Loucy (cell line): ENCODE measurements around the gene LCA5L.

Source experiments
- H2AFZ ChIP-seq: fragments of 200-600 bp; sonication (generic); 2 replicates; pipeline ENCODE4 v1.6.0; 2016; ENCODE audit warnings: antibody characterized with exemption, mild to moderate bottlenecking, low read length, moderate library complexity
- H3F3A ChIP-seq: fragments of 200-600 bp; 2 replicates; pipeline ENCODE4 v1.6.0; 2016; ENCODE audit warnings: antibody characterized with exemption, low read depth, mild to moderate bottlenecking
- H3K27me3 ChIP-seq: fragments of 200-600 bp; sonication (generic); 2 replicates; pipeline ENCODE4 v1.6.1; 2014; ENCODE audit warnings: low read length, mild to moderate bottlenecking; ENCODE audit not compliant: insufficient read depth, poor library complexity, severe bottlenecking
- H3K36me3 ChIP-seq: fragments of 200-600 bp; sonication (generic); 2 replicates; pipeline ENCODE4 v1.6.1; 2016; ENCODE audit warnings: low read length; ENCODE audit not compliant: insufficient read depth
- H3K4me1 ChIP-seq: fragments of 200-600 bp; sonication (generic); 2 replicates; pipeline ENCODE4 v1.5.1; 2014; ENCODE audit warnings: low read length, mild to moderate bottlenecking; ENCODE audit not compliant: insufficient read depth, poor library complexity, severe bottlenecking
- H3K4me2 ChIP-seq: fragments of 200-600 bp; sonication (generic); 2 replicates; pipeline ENCODE4 v1.6.0; 2014; ENCODE audit warnings: antibody characterized with exemption, low read length, low read depth, mild to moderate bottlenecking; ENCODE audit not compliant: poor library complexity, severe bottlenecking
- H3K4me3 ChIP-seq: fragments of 200-600 bp; sonication (generic); 2 replicates; pipeline ENCODE4 v1.5.1; 2014; ENCODE audit warnings: low read length, mild to moderate bottlenecking, mixed read lengths; ENCODE audit not compliant: poor library complexity, severe bottlenecking
- H3K79me2 ChIP-seq: fragments of 200-600 bp; sonication (generic); 2 replicates; pipeline ENCODE4 v1.6.1; 2014; ENCODE audit warnings: low read length; ENCODE audit not compliant: insufficient read depth
- H3K9ac ChIP-seq: fragments of 200-600 bp; sonication (generic); 2 replicates; pipeline ENCODE4 v1.6.0; 2014; ENCODE audit warnings: mild to moderate bottlenecking, low read depth, low read length, moderate library complexity; ENCODE audit not compliant: poor library complexity, severe bottlenecking
- H3K9me2 ChIP-seq: fragments of 200-600 bp; sonication (generic); replicated peaks from 2 replicates; pipeline ENCODE4 v1.6.1; 2016; ENCODE audit warnings: low read depth, low read length, mixed read lengths
- H3K9me3 ChIP-seq: fragments of 200-600 bp; sonication (generic); 2 replicates; pipeline ENCODE4 v1.6.1; 2014; ENCODE audit warnings: mild to moderate bottlenecking, antibody characterized with exemption, low read length, low read depth; ENCODE audit not compliant: insufficient read depth
- H4K20me1 ChIP-seq: fragments of 200-600 bp; sonication (generic); 2 replicates; pipeline ENCODE4 v1.6.0; 2014; ENCODE audit warnings: antibody characterized with exemption, low read length, mild to moderate bottlenecking; ENCODE audit not compliant: insufficient read depth, poor library complexity, severe bottlenecking
- EZH2phosphoT487 ChIP-seq: fragments of 200-600 bp; IDR thresholded peaks from 2 replicates; pipeline ENCODE4 v1.6.1; 2018; ENCODE audit warnings: antibody characterized with exemption, mild to moderate bottlenecking, moderate library complexity, borderline replicate concordance
- TF ChIP-seq, protein P1 (sequence below): fragments of 200-600 bp; sonication (generic); conservative IDR thresholded peaks from 2 replicates; pipeline ENCODE4 v1.5.1; 2014; ENCODE audit warnings: mild to moderate bottlenecking, antibody characterized with exemption, low read length

LCA5L gene

GRCh38 chr21:39386899-39387298, 58.7 kb downstream of the LCA5L start:
- H4K20me1 ChIP-seq: no peaks in the 10 kb centered on the region
- peak overlapping the region; percentile 78 for H3K4me3 ChIP-seq
- peak overlapping the region; percentile 75 for H3K9ac ChIP-seq
- H3K4me2 ChIP-seq: peak overlapping the region; percentile 98
- peaks cover 27% of the 10 kb centered on the region for H3K4me1 ChIP-seq
- H3K9me2 ChIP-seq: no peaks in the 10 kb centered on the region
- H3K9me3 ChIP-seq: no peaks in the 10 kb centered on the region
- peaks cover 5% of the 10 kb centered on the region; the same call in 1 of the 2 replicates for H3K36me3 ChIP-seq
- H3K79me2 ChIP-seq: peaks cover 36% of the 10 kb centered on the region; the same call in 1 of the 2 replicates
- H3K27me3 ChIP-seq: no peaks in the 10 kb centered on the region
- peak overlapping the region; percentile 85; the same call in 1 of the 2 replicates for H2AFZ ChIP-seq
- peaks cover 3% of the 10 kb centered on the region; the same call in 1 of the 2 replicates for H3F3A ChIP-seq
- TF ChIP-seq EZH2phosphoT487: no peak
- TF ChIP-seq, protein P1, sequence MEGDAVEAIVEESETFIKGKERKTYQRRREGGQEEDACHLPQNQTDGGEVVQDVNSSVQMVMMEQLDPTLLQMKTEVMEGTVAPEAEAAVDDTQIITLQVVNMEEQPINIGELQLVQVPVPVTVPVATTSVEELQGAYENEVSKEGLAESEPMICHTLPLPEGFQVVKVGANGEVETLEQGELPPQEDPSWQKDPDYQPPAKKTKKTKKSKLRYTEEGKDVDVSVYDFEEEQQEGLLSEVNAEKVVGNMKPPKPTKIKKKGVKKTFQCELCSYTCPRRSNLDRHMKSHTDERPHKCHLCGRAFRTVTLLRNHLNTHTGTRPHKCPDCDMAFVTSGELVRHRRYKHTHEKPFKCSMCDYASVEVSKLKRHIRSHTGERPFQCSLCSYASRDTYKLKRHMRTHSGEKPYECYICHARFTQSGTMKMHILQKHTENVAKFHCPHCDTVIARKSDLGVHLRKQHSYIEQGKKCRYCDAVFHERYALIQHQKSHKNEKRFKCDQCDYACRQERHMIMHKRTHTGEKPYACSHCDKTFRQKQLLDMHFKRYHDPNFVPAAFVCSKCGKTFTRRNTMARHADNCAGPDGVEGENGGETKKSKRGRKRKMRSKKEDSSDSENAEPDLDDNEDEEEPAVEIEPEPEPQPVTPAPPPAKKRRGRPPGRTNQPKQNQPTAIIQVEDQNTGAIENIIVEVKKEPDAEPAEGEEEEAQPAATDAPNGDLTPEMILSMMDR: no peak

- no peaks in the 10 kb centered on the region for H4K20me1 ChIP-seq
- H3K4me1 ChIP-seq: peaks cover 30% of the 10 kb centered on the region
- no peaks in the 10 kb centered on the region for H3K9me3 ChIP-seq
- no peaks in the 10 kb centered on the region for H3K36me3 ChIP-seq
- TF ChIP-seq, protein P1: no peak
- no peak for TF ChIP-seq EZH2phosphoT487
- H3F3A ChIP-seq: peaks cover 3% of the 10 kb centered on the region; the same call in 1 of the 2 replicates
- H3K9me2 ChIP-seq: no peaks in the 10 kb centered on the region
- no peak overlapping the region for H3K4me2 ChIP-seq
- no peak overlapping the region for H3K9ac ChIP-seq
- H3K4me3 ChIP-seq: no peak overlapping the region
- H3K27me3 ChIP-seq: no peaks in the 10 kb centered on the region
- H3K79me2 ChIP-seq: peaks cover 37% of the 10 kb centered on the region; the same call in 1 of the 2 replicates
- H2AFZ ChIP-seq: no peak overlapping the region
Measured at GRCh38 chr21:39386194-39386593, 59.4 kb downstream of the LCA5L start.

DNA sequence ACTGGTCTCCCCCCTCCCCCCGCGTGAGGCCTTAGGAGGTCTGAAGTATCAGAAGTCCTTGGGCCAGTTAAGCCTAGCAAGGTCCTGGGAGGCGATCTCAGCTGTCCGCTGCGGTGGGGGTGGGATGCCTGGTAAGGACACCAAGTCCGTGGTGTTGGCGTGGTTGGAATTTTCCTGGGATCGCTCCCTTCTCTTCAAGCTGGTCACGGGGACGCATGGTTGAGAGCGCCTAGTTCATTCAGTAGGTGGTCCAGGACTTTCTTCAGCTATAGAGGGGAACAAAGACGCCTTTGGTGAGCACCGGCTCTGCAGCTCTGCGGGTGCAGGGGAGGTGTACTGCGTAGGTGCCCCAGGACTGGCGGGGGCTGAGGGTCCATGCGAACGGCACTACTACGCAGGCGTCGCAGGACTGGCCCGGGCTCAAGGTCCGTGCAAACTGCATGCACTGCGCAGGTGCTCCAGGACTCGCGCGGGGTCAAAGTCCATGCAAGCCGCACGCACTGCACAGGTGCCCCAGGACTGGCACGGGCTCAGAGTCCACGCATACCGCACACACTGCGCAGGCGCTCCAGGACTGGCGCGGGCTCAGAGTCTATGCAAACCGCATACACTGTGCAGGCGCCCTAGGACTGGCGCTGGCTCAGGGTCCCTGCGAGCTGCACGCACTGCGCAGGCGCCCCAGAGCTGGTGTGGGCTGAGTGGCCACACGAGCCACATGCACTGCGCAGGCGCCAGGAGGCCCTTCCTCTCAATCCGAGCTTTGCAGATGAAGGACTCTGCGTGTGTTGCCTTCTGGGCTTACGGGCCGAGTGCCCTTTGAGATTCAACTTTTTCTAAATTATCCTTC, 60.1 kb downstream of the LCA5L start:
- H3K4me1 ChIP-seq: peaks cover 34% of the 10 kb centered on the region
- no peaks in the 10 kb centered on the region for H3K36me3 ChIP-seq
- peaks cover 42% of the 10 kb centered on the region; the same call in 1 of the 2 replicates for H3K79me2 ChIP-seq
- no peaks in the 10 kb centered on the region for H3K9me2 ChIP-seq
- H3K9ac ChIP-seq: no peak overlapping the region
- H3K9me3 ChIP-seq: no peaks in the 10 kb centered on the region
- no peak overlapping the region for H3K4me3 ChIP-seq
- TF ChIP-seq, protein P1: no peak
- no peak for TF ChIP-seq EZH2phosphoT487
- no peaks in the 10 kb centered on the region for H3K27me3 ChIP-seq
- H3K4me2 ChIP-seq: peak overlapping the region; percentile 41
- H2AFZ ChIP-seq: no peak overlapping the region
- peaks cover 3% of the 10 kb centered on the region; the same call in 1 of the 2 replicates for H3F3A ChIP-seq
- H4K20me1 ChIP-seq: no peaks in the 10 kb centered on the region
